GM18861 (cell line): Measurements from ENCODE around the gene RAG1.

ENCODE experiments used
- ATAC-seq: cut with Tn5 transposase; IDR thresholded peaks from one replicate; pipeline ENCODE4 v1.9.1; 2021; ENCODE audit not compliant: unreplicated experiment

RAG1 gene

GRCh38 chr11:36588099-36588498, 20.3 kb downstream of the RAG1 start:
- no peak for ATAC-seq

GRCh38 chr11:36590513-36590912, 22.7 kb downstream of the RAG1 start:
- no peak for ATAC-seq

GRCh38 chr11:36591433-36591832, 23.6 kb downstream of the RAG1 start:
- ATAC-seq: no peak

GRCh38 chr11:36594316-36594989, 26.6 kb downstream of the RAG1 start, which contains the start of gene IFTAP:
TSS of gene IFTAP (plus strand) at chr11:36594502. CDS start at chr11:36610104, 15,602 bp downstream.
- ATAC-seq: no peak

- ATAC-seq: no peak
These were observed 29.1 kb downstream of the RAG1 start for GRCh38 chr11:36596880-36597279.

GRCh38 chr11:36598051-36598450, 30.2 kb downstream of the RAG1 start, which contains the start of gene RAG2:
TSS of gene RAG2 (minus strand) at chr11:36598236. CDS start at chr11:36594168, 4,068 bp downstream.
- no peak for ATAC-seq

GRCh38 chr11:36600180-36600579, 32.4 kb downstream of the RAG1 start:
- ATAC-seq: no peak

- no peak for ATAC-seq
These were observed 33.3 kb downstream of the RAG1 start for GRCh38 chr11:36601155-36601554.

- ATAC-seq: no peak
These were observed 34.3 kb downstream of the RAG1 start for GRCh38 chr11:36602135-36602534.

GRCh38 chr11:36605221-36606216, 37.7 kb downstream of the RAG1 start:
- ATAC-seq: peak; percentile 61

- ATAC-seq: no peak
These were observed 40.8 kb downstream of the RAG1 start for GRCh38 chr11:36608491-36609199.

GRCh38 chr11:36609383-36609782, 41.6 kb downstream of the RAG1 start:
- no peak for ATAC-seq

- no peak for ATAC-seq
These were observed 48.0 kb downstream of the RAG1 start for GRCh38 chr11:36615826-36616225.

GRCh38 chr11:36617543-36618362, 49.9 kb downstream of the RAG1 start:
- ATAC-seq: no peak

- ATAC-seq: no peak
These were observed 50.7 kb downstream of the RAG1 start for GRCh38 chr11:36618363-36619047.

- ATAC-seq: no peak
These were observed 51.7 kb downstream of the RAG1 start for GRCh38 chr11:36619502-36619901.

- ATAC-seq: no peak
These were observed 52.4 kb downstream of the RAG1 start for GRCh38 chr11:36620246-36620645.

GRCh38 chr11:36622431-36623136, 54.8 kb downstream of the RAG1 start:
- peak; percentile 72 for ATAC-seq

- no peak for ATAC-seq
These were observed 55.7 kb downstream of the RAG1 start for GRCh38 chr11:36623494-36623893.
